Natural killer cell (primary cell): Measurements from ENCODE around the gene ZP3. TPM values are rescaled to one million over a fixed set of nuclear protein-coding genes. Genes with fewer than 3 reads are reported as not detected.

Experiments
- ATAC-seq, 3 donors: fragments of 150-1000 bp in 2 of 3; fragments of 200-7000 bp in 1 of 3; cut with Tn5 transposase; 1 replicate in 1 of 3; 2 replicates in 2 of 3; pipeline ENCODE4 v1.10.0; 2021; ENCODE audit warnings: mild to moderate bottlenecking in 2 of 3, moderate library complexity in 2 of 3
- DNase-seq, 2 donors: peaks; one replicate each; pipeline versions ENCODE4 v3.0.0 to v3.0.0-alpha.2; 2013 to 2021; ENCODE audit warnings: mixed read lengths in 1 of 2
- H3K27ac ChIP-seq: one replicate; pipeline ENCODE4 v1.5.1; 2013; ENCODE audit warnings: mild to moderate bottlenecking, low read length
- H3K27me3 ChIP-seq: one replicate; pipeline ENCODE4 v1.6.1; 2013; ENCODE audit warnings: low read length; ENCODE audit not compliant: control insufficient read depth, insufficient read depth
- H3K36me3 ChIP-seq: one replicate; pipeline ENCODE4 v1.6.1; 2013; ENCODE audit warnings: low read length; ENCODE audit not compliant: control insufficient read depth, insufficient read depth
- H3K4me1 ChIP-seq: one replicate; pipeline ENCODE4 v1.6.1; 2013; ENCODE audit warnings: low read length; ENCODE audit not compliant: control insufficient read depth, insufficient read depth
- H3K4me3 ChIP-seq: one replicate; pipeline ENCODE4 v1.5.1; 2013; ENCODE audit warnings: low read length
- H3K9me3 ChIP-seq: one replicate; pipeline ENCODE4 v1.6.1; 2013; ENCODE audit warnings: low read length; ENCODE audit not compliant: control insufficient read depth, insufficient read depth
- H3K27ac Mint-ChIP-seq, 2 donors: one replicate each; pipeline ENCODE4 v1.8.0; 2022; ENCODE audit warnings: mild to moderate bottlenecking in 2 of 2, mixed read lengths in 2 of 2, moderate library complexity in 1 of 2
- H3K27me3 Mint-ChIP-seq, 2 donors: one replicate each; pipeline ENCODE4 v1.8.0; 2022; ENCODE audit warnings: low read depth in 2 of 2, mixed read lengths in 2 of 2
- H3K36me3 Mint-ChIP-seq: one replicate; pipeline ENCODE4 v1.8.0; 2022; ENCODE audit warnings: mixed read lengths
- H3K4me1 Mint-ChIP-seq, 2 donors: one replicate each; pipeline ENCODE4 v1.8.0; 2022; ENCODE audit warnings: mixed read lengths in 2 of 2
- H3K4me3 Mint-ChIP-seq: one replicate; pipeline ENCODE4 v1.8.0; 2022; ENCODE audit warnings: mild to moderate bottlenecking, moderate library complexity, mixed read lengths
- H3K9me3 Mint-ChIP-seq, 2 donors: one replicate each; pipeline ENCODE4 v1.8.0; 2022; ENCODE audit warnings: mixed read lengths in 2 of 2
- WGBS: methylation state at CpG from one replicate; pipeline ENCODE4 v1.1.7; 2013; ENCODE audit warnings: missing lambda C conversion rate; ENCODE audit not compliant: insufficient coverage; 5-methylcytosine and 5-hydroxymethylcytosine counted together
- intact Hi-C: fragments of 100-400 bp; cut with micrococcal nuclease; formaldehyde crosslinking; loops from one replicate; pipeline ENCODE4 v1.14.2; 2022
- total RNA-seq, 4 donors: library from RNA; stranded (reverse); fragments of 120-200 nt in 1 of 4; gene quantifications; one replicate each; pipeline versions ENCODE4 v1.2.3 to v1.2.4, GENCODE V29; 2013 to 2022
- TF ChIP-seq, protein P1 (sequence below): fragments of 200-600 bp; IDR thresholded peaks from one replicate; pipeline ENCODE4 v1.8.0; 2022; ENCODE audit warnings: antibody characterized with exemption

The ZP3 gene
- total RNA-seq, 3 donors from 2014 or later (not counting 1 experiment from before 2014, with no cell fraction given), result 1.9 to 12.9 (median 6.1) TPM

DNA sequence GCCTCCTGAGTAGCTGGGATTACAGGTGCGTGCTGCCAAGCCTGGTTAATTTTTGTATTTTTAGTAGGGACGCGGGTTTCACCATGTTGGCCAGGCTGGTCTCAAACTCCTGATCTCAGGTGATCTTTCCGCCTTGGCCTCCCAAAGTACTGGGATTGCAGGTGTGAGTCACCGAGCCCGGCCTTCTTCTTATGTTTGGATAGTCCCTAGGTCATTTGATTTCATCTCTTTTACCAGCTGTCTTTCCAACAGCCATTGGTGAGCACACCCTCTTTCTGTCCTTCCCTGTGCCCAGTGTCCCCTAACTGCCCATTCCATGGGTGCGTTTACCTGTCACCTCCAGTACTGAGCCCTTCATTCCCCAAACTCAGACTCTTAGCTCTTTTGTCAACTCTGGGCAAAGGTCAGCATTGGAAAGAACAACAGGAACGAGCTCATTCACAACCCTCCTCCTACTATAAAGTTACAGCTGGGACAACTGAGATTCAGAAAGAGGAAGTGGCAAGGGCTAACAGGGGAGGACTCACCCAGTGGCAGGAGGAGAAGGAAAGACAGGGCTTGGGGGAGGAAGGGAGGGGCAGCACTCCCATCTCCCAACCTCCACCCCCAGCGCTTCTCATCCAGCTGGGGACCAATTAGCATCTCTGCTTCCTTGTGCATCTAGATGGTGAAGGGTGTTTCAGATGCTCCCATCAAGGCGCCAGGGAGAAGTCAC lies 20.8 kb upstream of the ZP3 start:
- H3K4me1 Mint-ChIP-seq, result peaks cover 0 to 5% of the 10 kb centered on the region in 2 donors
- Histone ChIP-seq H3K27ac (no peak overlapping the region), H3K4me3 (no peak overlapping the region), H3K27me3 (no peaks in the 10 kb centered on the region), H3K4me1 (peaks cover 4% of the 10 kb centered on the region), H3K9me3 (no peaks in the 10 kb centered on the region), H3K36me3 (no peaks in the 10 kb centered on the region)
- H3K36me3 Mint-ChIP-seq, result no peaks in the 10 kb centered on the region
- no peak overlapping the region for H3K4me3 Mint-ChIP-seq
- TF ChIP-seq, protein P1, sequence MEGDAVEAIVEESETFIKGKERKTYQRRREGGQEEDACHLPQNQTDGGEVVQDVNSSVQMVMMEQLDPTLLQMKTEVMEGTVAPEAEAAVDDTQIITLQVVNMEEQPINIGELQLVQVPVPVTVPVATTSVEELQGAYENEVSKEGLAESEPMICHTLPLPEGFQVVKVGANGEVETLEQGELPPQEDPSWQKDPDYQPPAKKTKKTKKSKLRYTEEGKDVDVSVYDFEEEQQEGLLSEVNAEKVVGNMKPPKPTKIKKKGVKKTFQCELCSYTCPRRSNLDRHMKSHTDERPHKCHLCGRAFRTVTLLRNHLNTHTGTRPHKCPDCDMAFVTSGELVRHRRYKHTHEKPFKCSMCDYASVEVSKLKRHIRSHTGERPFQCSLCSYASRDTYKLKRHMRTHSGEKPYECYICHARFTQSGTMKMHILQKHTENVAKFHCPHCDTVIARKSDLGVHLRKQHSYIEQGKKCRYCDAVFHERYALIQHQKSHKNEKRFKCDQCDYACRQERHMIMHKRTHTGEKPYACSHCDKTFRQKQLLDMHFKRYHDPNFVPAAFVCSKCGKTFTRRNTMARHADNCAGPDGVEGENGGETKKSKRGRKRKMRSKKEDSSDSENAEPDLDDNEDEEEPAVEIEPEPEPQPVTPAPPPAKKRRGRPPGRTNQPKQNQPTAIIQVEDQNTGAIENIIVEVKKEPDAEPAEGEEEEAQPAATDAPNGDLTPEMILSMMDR, result no peak
- WGBS, result 74% methylated on average over 10 of the region's 10 CpGs
- peaks cover 0 to 3% of the 10 kb centered on the region in 2 donors for H3K27me3 Mint-ChIP-seq
- intact Hi-C loops, result no loop called here
- DNase-seq (no peak), ATAC-seq (no peak)
- no peaks in the 10 kb centered on the region for H3K9me3 Mint-ChIP-seq
- H3K27ac Mint-ChIP-seq, result no peak overlapping the region

DNA sequence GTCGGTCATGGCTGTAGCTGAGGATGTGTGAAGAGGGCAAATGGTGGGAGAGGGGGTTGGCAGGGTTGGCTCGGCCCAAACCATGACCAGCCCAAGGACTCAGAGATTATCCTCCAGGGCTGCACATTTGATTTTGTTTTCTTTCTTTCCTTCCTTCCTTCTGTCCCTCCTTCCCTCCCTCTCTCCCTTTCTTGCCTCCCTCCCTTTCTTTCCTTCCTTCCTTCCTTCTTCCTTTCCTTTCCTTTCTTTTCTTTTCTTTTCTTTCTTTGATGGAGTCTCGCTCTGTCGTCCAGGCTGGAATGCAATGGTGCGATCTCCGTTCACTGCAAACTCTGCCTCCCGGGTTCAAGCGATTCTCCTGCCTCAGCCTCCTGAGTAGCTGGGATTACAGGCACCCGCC lies 19.0 kb upstream of the ZP3 start:
- intact Hi-C loops, result no loop called here
- no peaks in the 10 kb centered on the region for H3K9me3 Mint-ChIP-seq

DNA sequence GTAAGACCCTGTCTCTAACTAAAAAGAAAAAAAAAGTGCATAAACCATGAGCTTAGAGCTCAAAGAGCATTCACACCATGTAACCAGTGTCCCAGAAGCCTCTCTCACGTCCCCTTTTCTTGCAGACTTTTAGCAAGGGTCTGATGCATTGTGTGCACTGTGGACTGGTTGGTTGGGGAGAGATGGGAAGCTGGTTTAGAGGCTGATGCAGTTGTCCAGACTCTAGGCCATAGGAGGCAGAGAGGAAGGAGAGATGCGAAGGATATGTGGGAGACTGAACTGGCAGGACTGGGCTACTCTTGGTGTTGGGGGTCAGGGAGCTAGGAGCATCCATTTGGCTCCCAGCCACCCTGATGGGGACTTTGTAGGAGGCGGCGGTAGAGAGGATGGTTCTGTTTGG lies 17.0 kb upstream of the ZP3 start:
- Mint-ChIP-seq H3K4me1 (peaks cover 0 to 5% of the 10 kb centered on the region in 2 donors), H3K4me3 (no peak overlapping the region), H3K27ac (no peak overlapping the region), H3K36me3 (no peaks in the 10 kb centered on the region), H3K27me3 (peaks cover 0 to 5% of the 10 kb centered on the region in 2 donors), H3K9me3 (no peaks in the 10 kb centered on the region)
- Histone ChIP-seq H3K36me3 (no peaks in the 10 kb centered on the region), H3K4me3 (no peak overlapping the region), H3K9me3 (no peaks in the 10 kb centered on the region), H3K27ac (no peak overlapping the region), H3K4me1 (peaks cover 4% of the 10 kb centered on the region), H3K27me3 (no peaks in the 10 kb centered on the region)
- TF ChIP-seq, protein P1, result no peak
- intact Hi-C loops, result no loop called here
- ATAC-seq (no peak), DNase-seq (no peak)
- WGBS, result 92% methylated on average over 4 of the region's 4 CpGs

More for the DNA sequence above, 19.0 kb upstream of the ZP3 start:
- no peaks in the 10 kb centered on the region for H3K27me3 ChIP-seq
- no peak overlapping the region for H3K27ac ChIP-seq
- peaks cover 4% of the 10 kb centered on the region for H3K4me1 ChIP-seq
- TF ChIP-seq, protein P1, result no peak
- H3K36me3 Mint-ChIP-seq, result no peaks in the 10 kb centered on the region
- H3K4me1 Mint-ChIP-seq, result peaks cover 0 to 5% of the 10 kb centered on the region in 2 donors
- H3K27me3 Mint-ChIP-seq, result peaks cover 0 to 3% of the 10 kb centered on the region in 2 donors
- no peaks in the 10 kb centered on the region for H3K36me3 ChIP-seq
- H3K4me3 Mint-ChIP-seq, result no peak overlapping the region
- 83% methylated on average over 9 of the region's 9 CpGs for WGBS
- DNase-seq, result no peak
- no peak overlapping the region for H3K4me3 ChIP-seq
- H3K9me3 ChIP-seq, result no peaks in the 10 kb centered on the region
- no peak overlapping the region for H3K27ac Mint-ChIP-seq
- ATAC-seq, result no peak

DNA sequence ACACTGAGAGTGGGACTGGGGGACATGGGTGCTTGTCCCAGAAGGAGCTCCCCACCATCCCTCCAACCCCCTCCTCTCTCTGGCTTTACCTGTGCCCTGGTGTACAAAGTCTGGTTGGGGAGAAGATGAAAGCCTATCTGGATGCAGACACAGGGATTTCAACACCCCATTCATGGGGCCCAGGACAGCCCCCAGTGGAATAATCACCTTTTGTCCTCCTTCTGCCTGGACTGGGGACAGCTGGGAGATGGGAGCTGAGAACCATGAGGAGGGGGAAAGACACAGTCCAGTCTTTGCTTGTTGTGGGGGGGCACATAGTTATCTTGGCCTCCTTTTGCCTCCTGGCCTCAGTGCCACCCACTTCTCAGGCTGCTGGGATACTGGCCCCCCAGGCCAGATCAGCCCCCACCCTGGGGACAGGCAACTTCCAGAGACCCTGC lies 16.6 kb upstream of the ZP3 start:
- H3K4me1 Mint-ChIP-seq, result peaks cover 0 to 5% of the 10 kb centered on the region in 2 donors
- H3K27ac Mint-ChIP-seq, result no peak overlapping the region

More for the DNA sequence above, 16.6 kb upstream of the ZP3 start:
- intact Hi-C loops, result no loop called here
- no peak overlapping the region for H3K4me3 Mint-ChIP-seq
- no peak for ATAC-seq
- H3K36me3 ChIP-seq, result no peaks in the 10 kb centered on the region
- H3K27me3 Mint-ChIP-seq, result peaks cover 0 to 5% of the 10 kb centered on the region in 2 donors
- no peak overlapping the region for H3K4me3 ChIP-seq
- no peaks in the 10 kb centered on the region for H3K36me3 Mint-ChIP-seq
- no peaks in the 10 kb centered on the region for H3K27me3 ChIP-seq
- H3K4me1 ChIP-seq, result peaks cover 4% of the 10 kb centered on the region
- no peaks in the 10 kb centered on the region for H3K9me3 ChIP-seq
- no peak for DNase-seq
- H3K27ac ChIP-seq, result no peak overlapping the region
- H3K9me3 Mint-ChIP-seq, result no peaks in the 10 kb centered on the region
- TF ChIP-seq, protein P1, result no peak
